SK-N-SH (cell line): ENCODE measurements around the gene CREBRF. TPM values are rescaled to one million over a fixed set of nuclear protein-coding genes. Genes with fewer than 3 reads are reported as not detected.

Source experiments
- CTCF ChIA-PET: fragments of 300-600, 350-600 bp; formaldehyde crosslinking; extraction: SDS; loops from one replicate; lab custom pipeline; 2021; lab: Yijun Ruan, JAX
- POLR2A ChIA-PET: fragments of 350-600 bp; sonication (Branson Sonifier 250); formaldehyde crosslinking; extraction: SDS; loops from one replicate; lab custom pipeline; 2020; ENCODE audit warnings: antibody characterized with exemption, inconsistent platforms; lab: Yijun Ruan, JAX
- DNase-seq: peaks from one replicate; pipeline ENCODE4 v3.0.0; 2012
- H2AFZ ChIP-seq: fragments of 200-600 bp; sonication (generic); 2 replicates; pipeline ENCODE4 v1.8.1; 2016; ENCODE audit warnings: antibody characterized with exemption, mild to moderate bottlenecking, low read depth
- H3F3A ChIP-seq: fragments of 200-600 bp; sonication (generic); replicated peaks from 2 replicates; pipeline ENCODE3; 2016; ENCODE audit warnings: antibody characterized with exemption, mild to moderate bottlenecking; ENCODE audit not compliant: insufficient read depth
- H3K27ac ChIP-seq, 2 experiments: fragments of 200-500 bp in 1 of 2; fragments of 200-600 bp in 1 of 2; sonication (Bioruptor generic) in 1 of 2; sonication (generic), shearing (Covaris generic) in 1 of 2; 2 replicates each; pipeline versions ENCODE4 v1.5.1 to v1.6.1; 2014 to 2016; ENCODE audit warnings: low read depth in 2 of 2, inconsistent platforms in 1 of 2, low read length in 1 of 2, mild to moderate bottlenecking in 1 of 2, mixed read lengths in 1 of 2
- H3K27me3 ChIP-seq: fragments of 200-600 bp; sonication (generic), shearing (Covaris generic); 2 replicates; pipeline ENCODE4 v1.6.1; 2016; ENCODE audit warnings: mixed run types; ENCODE audit not compliant: insufficient read depth
- H3K36me3 ChIP-seq, 2 experiments: fragments of 200-500 bp in 1 of 2; fragments of 200-600 bp in 1 of 2; sonication (Bioruptor generic) in 1 of 2; sonication (generic) in 1 of 2; replicated peaks in 1 of 2; 2 replicates each; pipeline versions ENCODE3 to v1.5.1; 2014 to 2016; ENCODE audit warnings: low read length in 1 of 2, mild to moderate bottlenecking in 1 of 2; ENCODE audit not compliant: insufficient read depth in 2 of 2, control insufficient read depth in 1 of 2
- H3K4me1 ChIP-seq, 2 experiments: fragments of 200-500 bp in 1 of 2; fragments of 200-600 bp in 1 of 2; sonication (Bioruptor generic) in 1 of 2; sonication (generic), shearing (Covaris generic) in 1 of 2; 2 replicates each; pipeline versions ENCODE4 v1.5.1 to v1.6.1; 2014 to 2016; ENCODE audit warnings: low read depth in 1 of 2, low read length in 1 of 2, mixed run types in 1 of 2; ENCODE audit not compliant: insufficient read depth in 2 of 2, control insufficient read depth in 1 of 2
- H3K4me2 ChIP-seq: fragments of 200-600 bp; sonication (generic), shearing (Covaris generic); 2 replicates; pipeline ENCODE4 v1.6.1; 2017; ENCODE audit warnings: mixed run types
- H3K4me3 ChIP-seq, 2 experiments: fragments of 200-500 bp in 1 of 2; fragments of 200-600 bp in 1 of 2; sonication (Bioruptor generic) in 1 of 2; sonication (generic), shearing (Covaris generic) in 1 of 2; 2 replicates each; pipeline versions ENCODE4 v1.5.1 to v1.8.1; 2014 to 2016; ENCODE audit warnings: low read depth in 2 of 2, inconsistent platforms in 1 of 2, low read length in 1 of 2, mild to moderate bottlenecking in 1 of 2, mixed read lengths in 1 of 2, moderate library complexity in 1 of 2
- H3K79me2 ChIP-seq: fragments of 200-600 bp; sonication (generic); 2 replicates; pipeline ENCODE4 v1.8.1; 2017; ENCODE audit warnings: mild to moderate bottlenecking; ENCODE audit not compliant: insufficient read depth
- H3K9ac ChIP-seq: fragments of 200-600 bp; sonication (generic); 2 replicates; pipeline ENCODE4 v1.6.1; 2017; ENCODE audit warnings: mixed run types
- H3K9me2 ChIP-seq: fragments of 200-600 bp; sonication (generic); 2 replicates; pipeline ENCODE4 v1.6.1; 2017; ENCODE audit warnings: mixed run types
- H3K9me3 ChIP-seq: fragments of 200-600 bp; sonication (generic); 2 replicates; pipeline ENCODE4 v1.6.1; 2017; ENCODE audit warnings: mixed run types, mild to moderate bottlenecking, moderate library complexity
- H4K20me1 ChIP-seq: fragments of 200-600 bp; sonication (generic); 2 replicates; pipeline ENCODE4 v1.6.1; 2017; ENCODE audit warnings: mild to moderate bottlenecking, mixed run types; ENCODE audit not compliant: insufficient read depth
- CHD2 ChIP-seq: fragments of 150-350 bp; IDR thresholded peaks from 2 replicates; pipeline ENCODE4 v1.6.1; 2018; ENCODE audit warnings: low read length; ENCODE audit not compliant: partially characterized antibody
- ELF1 ChIP-seq: IDR thresholded peaks from 2 replicates; pipeline ENCODE4 v1.4.0; 2012
- FOSL2 ChIP-seq: IDR thresholded peaks from 2 replicates; pipeline ENCODE4 v1.4.0; 2012; ENCODE audit warnings: low read depth, mild to moderate bottlenecking, moderate library complexity, borderline replicate concordance
- FOXJ3 ChIP-seq: sonication (generic); formaldehyde crosslinking; IDR thresholded peaks from 2 replicates; pipeline ENCODE4 v1.5.1; 2020; ENCODE audit warnings: mild to moderate bottlenecking, missing genetic modification reagents
- GATA2 ChIP-seq: sonication (generic); formaldehyde crosslinking; IDR thresholded peaks from 2 replicates; pipeline ENCODE4 v1.5.0; 2020; ENCODE audit warnings: mild to moderate bottlenecking, missing genetic modification reagents
- MXI1 ChIP-seq: IDR thresholded peaks from 2 replicates; pipeline ENCODE4 v1.6.1; 2012; ENCODE audit warnings: mild to moderate bottlenecking, low read depth, low read length, improper control_type of control experiment
- NFIC ChIP-seq: IDR thresholded peaks from 2 replicates; pipeline ENCODE4 v1.4.0; 2012; ENCODE audit warnings: borderline replicate concordance
- NRF1 ChIP-seq: IDR thresholded peaks from 2 replicates; pipeline ENCODE4 v1.6.1; 2012; ENCODE audit warnings: low read depth, mild to moderate bottlenecking, low read length
- POLR2AphosphoS5 ChIP-seq: IDR thresholded peaks from 2 replicates; pipeline ENCODE4 v1.6.1; 2012; ENCODE audit warnings: low read depth, low read length
- RFX5 ChIP-seq: IDR thresholded peaks from 2 replicates; pipeline ENCODE4 v1.6.1; 2012; ENCODE audit warnings: mild to moderate bottlenecking, improper control_type of control experiment, low read length
- RXRA ChIP-seq: IDR thresholded peaks from 2 replicates; pipeline ENCODE4 v1.4.0; 2012; ENCODE audit warnings: low read depth, mild to moderate bottlenecking, borderline replicate concordance
- SIN3A ChIP-seq: IDR thresholded peaks from 2 replicates; pipeline ENCODE4 v1.6.1; 2012; ENCODE audit warnings: low read depth, mild to moderate bottlenecking, low read length, moderate library complexity, borderline replicate concordance
- SMC3 ChIP-seq: IDR thresholded peaks from 2 replicates; pipeline ENCODE4 v1.6.1; 2012; ENCODE audit warnings: low read depth, low read length, improper control_type of control experiment
- WGBS: methylation state at CpG from one replicate; pipeline ENCODE4 v1.1.6; 2017; ENCODE audit warnings: low lambda C conversion rate; 5-methylcytosine and 5-hydroxymethylcytosine counted together
- polyA plus RNA-seq, 3 experiments: library from polyadenylated mRNA; depleted of rRNA; stranded (reverse); fragments of >200 nt; gene quantifications; 2 replicates each; pipeline ENCODE4 v1.2.3, GENCODE V29; 2012
- TF ChIP-seq, protein P1 (sequence below): IDR thresholded peaks from 2 replicates; pipeline ENCODE4 v1.4.0; 2012; ENCODE audit warnings: low read depth
- TF ChIP-seq, protein P2 (sequence below): IDR thresholded peaks from 2 replicates; pipeline ENCODE4 v1.4.0; 2012; ENCODE audit warnings: low read depth, borderline replicate concordance
- TF ChIP-seq, protein P3 (sequence below): IDR thresholded peaks from 2 replicates; pipeline ENCODE4 v1.4.0; 2012; ENCODE audit warnings: low read depth, borderline replicate concordance
- TF ChIP-seq, protein P4 (sequence below): fragments of 150-350 bp; IDR thresholded peaks from 2 replicates; pipeline ENCODE4 v1.6.1; 2017; ENCODE audit warnings: antibody characterized with exemption, low read length, low read depth, borderline replicate concordance
- TF ChIP-seq, protein P5 (sequence below): fragments of 200-600 bp; sonication (generic); IDR thresholded peaks from 2 replicates; pipeline ENCODE4 v1.6.1; 2017; ENCODE audit warnings: antibody characterized with exemption, mild to moderate bottlenecking, moderate library complexity

Gene CREBRF
- polyA plus RNA-seq, 1 of the 3 experiments (the other 2 are of a cell fraction), result 2.4 TPM

DNA sequence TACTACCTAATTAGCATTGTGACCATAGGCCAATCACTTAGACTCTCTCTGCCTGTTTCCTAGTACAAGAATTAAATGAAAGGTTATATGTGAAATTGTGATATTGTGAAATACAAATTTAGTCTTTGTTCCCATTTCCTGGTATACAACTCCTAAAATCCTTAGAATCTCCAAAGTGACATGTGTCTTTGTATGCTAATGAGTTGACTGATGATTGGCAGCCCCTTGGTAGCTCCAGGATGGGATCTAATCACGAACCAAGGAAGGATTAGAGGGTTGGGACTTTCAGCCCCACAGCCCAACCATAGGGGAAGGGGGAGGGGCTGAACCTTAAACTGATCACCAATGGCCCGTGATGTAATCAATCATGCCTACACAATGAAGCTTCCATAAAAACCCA lies 41.0 kb upstream of the CREBRF start:
- Histone ChIP-seq H3K9ac (no peak overlapping the region), H3F3A (no peaks in the 10 kb centered on the region), H3K36me3 (peaks cover 0 to 13% of the 10 kb centered on the region in 2 experiments)
- TF ChIP-seq POLR2AphosphoS5 (no peak), NFIC (no peak), RFX5 (no peak), NRF1 (no peak), CHD2 (no peak), ELF1 (no peak), GATA2 (CRISPR knock-in tag) (no peak), RXRA (no peak), FOXJ3 (CRISPR knock-in tag) (no peak), SIN3A (no peak), MXI1 (no peak), SMC3 (no peak), FOSL2 (no peak)
- TF ChIP-seq, protein P1, sequence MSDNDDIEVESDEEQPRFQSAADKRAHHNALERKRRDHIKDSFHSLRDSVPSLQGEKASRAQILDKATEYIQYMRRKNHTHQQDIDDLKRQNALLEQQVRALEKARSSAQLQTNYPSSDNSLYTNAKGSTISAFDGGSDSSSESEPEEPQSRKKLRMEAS, result no peak
- TF ChIP-seq, protein P2, sequence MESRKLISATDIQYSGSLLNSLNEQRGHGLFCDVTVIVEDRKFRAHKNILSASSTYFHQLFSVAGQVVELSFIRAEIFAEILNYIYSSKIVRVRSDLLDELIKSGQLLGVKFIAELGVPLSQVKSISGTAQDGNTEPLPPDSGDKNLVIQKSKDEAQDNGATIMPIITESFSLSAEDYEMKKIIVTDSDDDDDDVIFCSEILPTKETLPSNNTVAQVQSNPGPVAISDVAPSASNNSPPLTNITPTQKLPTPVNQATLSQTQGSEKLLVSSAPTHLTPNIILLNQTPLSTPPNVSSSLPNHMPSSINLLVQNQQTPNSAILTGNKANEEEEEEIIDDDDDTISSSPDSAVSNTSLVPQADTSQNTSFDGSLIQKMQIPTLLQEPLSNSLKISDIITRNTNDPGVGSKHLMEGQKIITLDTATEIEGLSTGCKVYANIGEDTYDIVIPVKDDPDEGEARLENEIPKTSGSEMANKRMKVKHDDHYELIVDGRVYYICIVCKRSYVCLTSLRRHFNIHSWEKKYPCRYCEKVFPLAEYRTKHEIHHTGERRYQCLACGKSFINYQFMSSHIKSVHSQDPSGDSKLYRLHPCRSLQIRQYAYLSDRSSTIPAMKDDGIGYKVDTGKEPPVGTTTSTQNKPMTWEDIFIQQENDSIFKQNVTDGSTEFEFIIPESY, result no peak
- TF ChIP-seq, protein P3, sequence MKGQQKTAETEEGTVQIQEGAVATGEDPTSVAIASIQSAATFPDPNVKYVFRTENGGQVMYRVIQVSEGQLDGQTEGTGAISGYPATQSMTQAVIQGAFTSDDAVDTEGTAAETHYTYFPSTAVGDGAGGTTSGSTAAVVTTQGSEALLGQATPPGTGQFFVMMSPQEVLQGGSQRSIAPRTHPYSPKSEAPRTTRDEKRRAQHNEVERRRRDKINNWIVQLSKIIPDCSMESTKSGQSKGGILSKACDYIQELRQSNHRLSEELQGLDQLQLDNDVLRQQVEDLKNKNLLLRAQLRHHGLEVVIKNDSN, result no peak
- TF ChIP-seq, protein P4, sequence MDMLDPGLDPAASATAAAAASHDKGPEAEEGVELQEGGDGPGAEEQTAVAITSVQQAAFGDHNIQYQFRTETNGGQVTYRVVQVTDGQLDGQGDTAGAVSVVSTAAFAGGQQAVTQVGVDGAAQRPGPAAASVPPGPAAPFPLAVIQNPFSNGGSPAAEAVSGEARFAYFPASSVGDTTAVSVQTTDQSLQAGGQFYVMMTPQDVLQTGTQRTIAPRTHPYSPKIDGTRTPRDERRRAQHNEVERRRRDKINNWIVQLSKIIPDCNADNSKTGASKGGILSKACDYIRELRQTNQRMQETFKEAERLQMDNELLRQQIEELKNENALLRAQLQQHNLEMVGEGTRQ, result no peak
- TF ChIP-seq, protein P5, sequence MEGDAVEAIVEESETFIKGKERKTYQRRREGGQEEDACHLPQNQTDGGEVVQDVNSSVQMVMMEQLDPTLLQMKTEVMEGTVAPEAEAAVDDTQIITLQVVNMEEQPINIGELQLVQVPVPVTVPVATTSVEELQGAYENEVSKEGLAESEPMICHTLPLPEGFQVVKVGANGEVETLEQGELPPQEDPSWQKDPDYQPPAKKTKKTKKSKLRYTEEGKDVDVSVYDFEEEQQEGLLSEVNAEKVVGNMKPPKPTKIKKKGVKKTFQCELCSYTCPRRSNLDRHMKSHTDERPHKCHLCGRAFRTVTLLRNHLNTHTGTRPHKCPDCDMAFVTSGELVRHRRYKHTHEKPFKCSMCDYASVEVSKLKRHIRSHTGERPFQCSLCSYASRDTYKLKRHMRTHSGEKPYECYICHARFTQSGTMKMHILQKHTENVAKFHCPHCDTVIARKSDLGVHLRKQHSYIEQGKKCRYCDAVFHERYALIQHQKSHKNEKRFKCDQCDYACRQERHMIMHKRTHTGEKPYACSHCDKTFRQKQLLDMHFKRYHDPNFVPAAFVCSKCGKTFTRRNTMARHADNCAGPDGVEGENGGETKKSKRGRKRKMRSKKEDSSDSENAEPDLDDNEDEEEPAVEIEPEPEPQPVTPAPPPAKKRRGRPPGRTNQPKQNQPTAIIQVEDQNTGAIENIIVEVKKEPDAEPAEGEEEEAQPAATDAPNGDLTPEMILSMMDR, result no peak
- TF ChIP-seq, all 33 proteins: peak for 0
- no peak overlapping the region for H3K27ac ChIP-seq
- H3K79me2 ChIP-seq, result peaks cover 98% of the 10 kb centered on the region
- H2AFZ ChIP-seq, result no peak overlapping the region
- H4K20me1 ChIP-seq, result peaks cover 60% of the 10 kb centered on the region
- no peak for DNase-seq
- H3K4me2 ChIP-seq, result no peak overlapping the region
- no peak overlapping the region for H3K4me3 ChIP-seq
- no peaks in the 10 kb centered on the region for H3K9me3 ChIP-seq
- CTCF ChIA-PET, result no interaction called here
- peaks cover 2 to 6% of the 10 kb centered on the region in 2 experiments; a peak in 2 of 4 replicates for H3K4me1 ChIP-seq
- 91% methylated on average over 2 of the region's 2 CpGs for WGBS
- no peaks in the 10 kb centered on the region for H3K9me2 ChIP-seq
- POLR2A ChIA-PET, result no interaction called here
- H3K27me3 ChIP-seq, result no peaks in the 10 kb centered on the region
